Endodermal cell (in vitro differentiated cells): ENCODE data around the gene OBP2B. TPM values are rescaled to one million over a fixed set of nuclear protein-coding genes. Genes with fewer than 3 reads are reported as not detected.

ENCODE experiments used
- DNase-seq: peaks from one replicate; pipeline ENCODE4 v3.0.0-alpha.2; 2017
- H3K27ac ChIP-seq: 2 replicates; pipeline ENCODE4 v1.5.1; 2013; ENCODE audit warnings: mild to moderate bottlenecking, low read depth, low read length, moderate library complexity
- H3K27me3 ChIP-seq: 2 replicates; pipeline ENCODE4 v1.6.1; 2013; ENCODE audit warnings: mild to moderate bottlenecking, low read length, moderate library complexity; ENCODE audit not compliant: insufficient read depth, control insufficient read depth, poor library complexity, severe bottlenecking
- H3K36me3 ChIP-seq: 2 replicates; pipeline ENCODE4 v1.7.0; 2013; ENCODE audit warnings: mild to moderate bottlenecking, low read length, moderate library complexity; ENCODE audit not compliant: control insufficient read depth, insufficient read depth
- H3K4me1 ChIP-seq: one replicate; pipeline ENCODE4 v1.7.0; 2013; ENCODE audit warnings: low read length; ENCODE audit not compliant: control insufficient read depth, insufficient read depth
- H3K4me3 ChIP-seq: 2 replicates; pipeline ENCODE4 v1.5.1; 2013; ENCODE audit warnings: mild to moderate bottlenecking, low read length, moderate library complexity
- H3K9ac ChIP-seq: 2 replicates; pipeline ENCODE4 v1.6.1; 2013; ENCODE audit warnings: mild to moderate bottlenecking, low read length, moderate library complexity; ENCODE audit not compliant: poor library complexity, severe bottlenecking; ENCODE audit errors: extremely low read depth
- H3K9me3 ChIP-seq: 2 replicates; pipeline ENCODE4 v1.6.1; 2013; ENCODE audit warnings: mild to moderate bottlenecking, low read length, moderate library complexity; ENCODE audit not compliant: control insufficient read depth
- H3K27ac Mint-ChIP-seq: 2 replicates; pipeline ENCODE4 v1.8.0; 2020; ENCODE audit warnings: mixed read lengths
- H3K27me3 Mint-ChIP-seq: 2 replicates; pipeline ENCODE4 v1.8.0; 2021; ENCODE audit warnings: mild to moderate bottlenecking, mixed read lengths; ENCODE audit not compliant: insufficient read depth
- H3K36me3 Mint-ChIP-seq: 2 replicates; pipeline ENCODE4 v1.8.0; 2020; ENCODE audit warnings: low read depth, mixed read lengths
- H3K4me1 Mint-ChIP-seq: 2 replicates; pipeline ENCODE4 v1.8.0; 2020; ENCODE audit warnings: mixed read lengths
- H3K4me3 Mint-ChIP-seq: 2 replicates; pipeline ENCODE4 v1.8.0; 2020; ENCODE audit warnings: mild to moderate bottlenecking, moderate library complexity, mixed read lengths
- H3K9me3 Mint-ChIP-seq: 2 replicates; pipeline ENCODE4 v1.8.0; 2020; ENCODE audit warnings: mild to moderate bottlenecking, mixed read lengths
- WGBS, 2 experiments: methylation state at CpG; one replicate each; pipeline versions ENCODE4 v1.1.5 to v1.1.7; 2013; ENCODE audit warnings: missing lambda C conversion rate in 2 of 2, mixed read lengths in 1 of 2; ENCODE audit not compliant: insufficient coverage in 1 of 2, insufficient read length in 1 of 2; 5-methylcytosine and 5-hydroxymethylcytosine counted together
- total RNA-seq, 2 donors: library from RNA; stranded (reverse); fragmentation: NEBNext Ultra II Directional in 1 of 2; extraction: Animal tissue kit (Norgen Biotek cat#: 25700) in 1 of 2; gene quantifications; 2 replicates in 1 of 2; 3 replicates in 1 of 2; pipeline ENCODE4 v1.2.1, GENCODE V29; 2021
- TF ChIP-seq, protein P1 (sequence below): fragments of 200-600 bp; sonication (generic); conservative IDR thresholded peaks from 2 replicates; pipeline ENCODE4 v1.5.0; 2021; ENCODE audit warnings: antibody characterized with exemption, mild to moderate bottlenecking

OBP2B gene
- total RNA-seq, 2 donors from 2014 or later = not detected

DNA sequence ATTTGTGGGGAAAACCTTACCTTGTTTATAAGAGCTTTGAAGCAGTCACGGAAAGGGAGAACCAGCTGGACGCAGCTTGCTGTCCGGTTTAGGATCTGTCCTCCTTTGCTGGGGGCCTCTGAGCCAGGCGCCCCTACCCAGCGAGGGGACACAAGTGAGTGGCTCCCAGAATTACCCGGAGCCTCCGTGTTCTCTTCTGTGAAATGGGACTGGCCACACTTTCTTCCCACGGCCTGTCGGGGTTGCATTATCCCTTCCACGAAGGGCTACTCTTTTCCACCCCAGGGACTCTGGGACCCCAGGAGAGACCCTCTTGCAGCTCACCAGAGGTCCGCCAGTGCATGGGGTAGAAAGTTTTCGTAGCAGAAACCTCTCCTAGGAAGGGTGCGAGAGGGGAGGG lies 44.9 kb downstream of the OBP2B start:
- Mint-ChIP-seq H3K27ac (no peak overlapping the region), H3K4me1 (peaks cover 20% of the 10 kb centered on the region), H3K9me3 (no peaks in the 10 kb centered on the region), H3K27me3 (peaks cover 9% of the 10 kb centered on the region), H3K36me3 (peaks cover 21% of the 10 kb centered on the region), H3K4me3 (peak overlapping the region; percentile 65)
- 82 to 89% methylated on average over 11 to 13 of the region's 13 CpGs for WGBS, 2 experiments
- DNase-seq = no peak
- H3K4me3 ChIP-seq = peak overlapping the region; percentile 76
- no peaks in the 10 kb centered on the region for H3K9me3 ChIP-seq
- H3K4me1 ChIP-seq = peaks cover 5% of the 10 kb centered on the region
- peaks cover 11% of the 10 kb centered on the region for H3K36me3 ChIP-seq
- no peak overlapping the region for H3K27ac ChIP-seq
- no peaks in the 10 kb centered on the region for H3K27me3 ChIP-seq
- peak overlapping the region; percentile 25 for H3K9ac ChIP-seq
- TF ChIP-seq, protein P1, sequence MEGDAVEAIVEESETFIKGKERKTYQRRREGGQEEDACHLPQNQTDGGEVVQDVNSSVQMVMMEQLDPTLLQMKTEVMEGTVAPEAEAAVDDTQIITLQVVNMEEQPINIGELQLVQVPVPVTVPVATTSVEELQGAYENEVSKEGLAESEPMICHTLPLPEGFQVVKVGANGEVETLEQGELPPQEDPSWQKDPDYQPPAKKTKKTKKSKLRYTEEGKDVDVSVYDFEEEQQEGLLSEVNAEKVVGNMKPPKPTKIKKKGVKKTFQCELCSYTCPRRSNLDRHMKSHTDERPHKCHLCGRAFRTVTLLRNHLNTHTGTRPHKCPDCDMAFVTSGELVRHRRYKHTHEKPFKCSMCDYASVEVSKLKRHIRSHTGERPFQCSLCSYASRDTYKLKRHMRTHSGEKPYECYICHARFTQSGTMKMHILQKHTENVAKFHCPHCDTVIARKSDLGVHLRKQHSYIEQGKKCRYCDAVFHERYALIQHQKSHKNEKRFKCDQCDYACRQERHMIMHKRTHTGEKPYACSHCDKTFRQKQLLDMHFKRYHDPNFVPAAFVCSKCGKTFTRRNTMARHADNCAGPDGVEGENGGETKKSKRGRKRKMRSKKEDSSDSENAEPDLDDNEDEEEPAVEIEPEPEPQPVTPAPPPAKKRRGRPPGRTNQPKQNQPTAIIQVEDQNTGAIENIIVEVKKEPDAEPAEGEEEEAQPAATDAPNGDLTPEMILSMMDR = no peak

DNA sequence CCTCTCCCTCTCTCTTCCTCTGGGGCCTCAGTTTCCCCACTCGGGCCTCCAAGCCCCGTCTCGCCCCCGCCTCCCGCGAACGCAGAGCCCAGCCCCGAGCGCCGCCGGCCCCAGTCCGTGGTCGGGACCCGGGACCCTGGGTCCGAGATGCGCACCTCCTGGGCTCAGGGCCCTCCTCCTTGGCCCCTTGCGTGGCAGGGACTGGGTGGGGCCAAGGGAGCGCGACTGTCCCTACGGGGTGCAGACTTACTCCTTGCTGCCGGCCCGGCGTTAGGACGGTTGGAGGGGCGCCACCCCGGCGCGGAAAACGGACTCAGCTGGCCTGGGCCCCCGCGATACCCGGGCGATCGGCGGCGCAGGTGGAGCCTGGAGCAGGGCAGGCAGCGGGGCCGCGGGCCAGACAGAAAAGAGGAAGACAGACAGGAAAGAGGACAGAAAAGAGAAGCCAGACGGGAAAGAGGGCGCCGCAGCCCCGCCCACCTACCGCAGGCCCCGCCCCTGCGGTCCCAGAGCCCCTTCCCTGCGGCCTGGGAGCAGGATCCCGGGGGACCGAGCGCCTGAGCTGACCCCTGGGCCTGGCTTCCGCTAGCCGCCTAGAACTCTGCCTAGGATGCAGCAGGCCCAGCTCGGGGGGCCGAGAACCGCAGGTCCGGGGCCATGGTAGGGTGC lies 45.4 kb downstream of the OBP2B start, which contains the start of gene GBGT1:
GBGT1 (minus strand) TSS at position 411 of the 669 bp plus-strand sequence. CDS start 1,502 bp downstream, outside the sequence.
- H3K27me3 ChIP-seq = no peaks in the 10 kb centered on the region
- no peaks in the 10 kb centered on the region for H3K9me3 Mint-ChIP-seq
- H3K4me1 Mint-ChIP-seq = peaks cover 15% of the 10 kb centered on the region
- 3 to 8% methylated on average over 18 to 56 of the region's 56 CpGs for WGBS, 2 experiments
- peaks cover 14% of the 10 kb centered on the region for H3K36me3 ChIP-seq
- peaks cover 8% of the 10 kb centered on the region for H3K27me3 Mint-ChIP-seq
- DNase-seq = peak; percentile 91
- no peaks in the 10 kb centered on the region for H3K4me1 ChIP-seq
- peak within 1 kb of the TSS; percentile 65 for H3K4me3 Mint-ChIP-seq
- TF ChIP-seq, protein P1 = no peak
- H3K27ac ChIP-seq = no peak within 1 kb of the TSS
- no peaks in the 10 kb centered on the region for H3K9me3 ChIP-seq
- peak within 1 kb of the TSS; percentile 76 for H3K4me3 ChIP-seq
- no peak within 1 kb of the TSS for H3K27ac Mint-ChIP-seq
- H3K9ac ChIP-seq = peak within 1 kb of the TSS; percentile 25
- peaks cover 24% of the 10 kb centered on the region for H3K36me3 Mint-ChIP-seq

DNA sequence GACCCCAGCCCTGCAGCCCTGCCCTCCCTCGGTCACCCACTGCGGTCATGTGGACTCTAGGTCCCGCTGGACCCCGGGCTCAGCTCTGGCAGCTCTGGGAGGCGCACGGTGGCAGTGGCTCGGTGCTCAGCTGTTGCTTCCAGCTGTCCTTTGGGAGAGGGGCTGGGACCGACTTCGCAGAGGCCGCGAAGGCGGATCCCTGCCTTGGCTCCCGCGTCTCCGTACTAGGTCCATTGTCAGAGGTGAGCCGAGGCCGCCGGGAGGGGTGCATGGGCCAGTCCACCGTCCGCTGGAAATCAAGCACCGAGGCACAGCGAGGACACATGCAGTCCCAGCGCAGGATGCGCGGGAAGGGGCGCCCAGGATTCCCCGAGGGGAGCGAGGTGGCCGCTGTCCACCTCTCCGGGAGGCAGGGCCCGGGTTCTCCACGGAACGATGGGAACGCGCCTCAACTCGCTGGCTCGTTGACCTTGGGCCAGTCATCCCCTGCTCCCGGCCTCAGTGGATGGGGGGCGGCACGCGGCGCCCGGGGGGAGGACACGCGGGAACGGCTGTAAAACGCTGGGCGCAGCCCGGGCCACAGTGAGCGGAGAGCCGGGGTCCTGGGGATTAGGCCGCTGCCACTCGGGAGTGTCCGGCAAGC lies 46.1 kb downstream of the OBP2B start:
- Mint-ChIP-seq H3K4me1 (peaks cover 8% of the 10 kb centered on the region), H3K9me3 (no peaks in the 10 kb centered on the region), H3K4me3 (peak overlapping the region; percentile 65), H3K27ac (no peak overlapping the region), H3K36me3 (peaks cover 26% of the 10 kb centered on the region), H3K27me3 (peaks cover 8% of the 10 kb centered on the region)
- peak; percentile 70 for DNase-seq
- 53 to 72% methylated on average over 26 to 54 of the region's 54 CpGs for WGBS, 2 experiments
- Histone ChIP-seq H3K36me3 (peaks cover 17% of the 10 kb centered on the region), H3K4me1 (no peaks in the 10 kb centered on the region), H3K9ac (no peak overlapping the region), H3K4me3 (peak overlapping the region; percentile 76), H3K27ac (no peak overlapping the region), H3K9me3 (no peaks in the 10 kb centered on the region), H3K27me3 (no peaks in the 10 kb centered on the region)
- TF ChIP-seq, protein P1 = no peak
